ENCODE measurements around the gene MPHOSPH9. TPM values are rescaled to one million over a fixed set of nuclear protein-coding genes. Genes with fewer than 3 reads are reported as not detected.

Gene MPHOSPH9
- total RNA-seq, 1 donor from 2014 or later: 40.9 TPM

GRCh38 chr12:123107926-123108681 is 124.8 kb downstream of the MPHOSPH9 start:
- Mint-ChIP-seq H3K4me1 (no peaks in the 10 kb centered on the region), H3K4me3 (no peak overlapping the region), H3K9me3 (no peaks in the 10 kb centered on the region), H3K36me3 (no peaks in the 10 kb centered on the region), H3K27me3 (ENCODE audit: low read depth) (no peaks in the 10 kb centered on the region), H3K27ac (no peak overlapping the region)
- DNase-seq (ENCODE audit: low spot score in 2 of 2, unreplicated experiment in 2 of 2): no peak
- no peak for TF ChIP-seq CTCF (IDR thresholded peaks at IDR 0.05; ENCODE audit: unreplicated experiment)

GRCh38 chr12:123106640-123107359 is 126.1 kb downstream of the MPHOSPH9 start:
- Mint-ChIP-seq H3K9me3 (no peaks in the 10 kb centered on the region), H3K4me1 (no peaks in the 10 kb centered on the region), H3K27ac (no peak overlapping the region), H3K4me3 (no peak overlapping the region), H3K27me3 (ENCODE audit: low read depth) (no peaks in the 10 kb centered on the region), H3K36me3 (no peaks in the 10 kb centered on the region)
- no peak for DNase-seq (ENCODE audit: low spot score in 2 of 2, unreplicated experiment in 2 of 2)
- TF ChIP-seq CTCF (IDR thresholded peaks at IDR 0.05; ENCODE audit: unreplicated experiment): no peak

- no peak overlapping the region for H3K4me3 Mint-ChIP-seq
- TF ChIP-seq CTCF (IDR thresholded peaks at IDR 0.05; ENCODE audit: unreplicated experiment): no peak
- H3K27ac Mint-ChIP-seq: no peak overlapping the region
- no peaks in the 10 kb centered on the region for H3K9me3 Mint-ChIP-seq
- H3K36me3 Mint-ChIP-seq: no peaks in the 10 kb centered on the region
- H3K27me3 Mint-ChIP-seq (ENCODE audit: low read depth): no peaks in the 10 kb centered on the region
- no peaks in the 10 kb centered on the region for H3K4me1 Mint-ChIP-seq
- no peak for DNase-seq (ENCODE audit: low spot score in 2 of 2, unreplicated experiment in 2 of 2)
Observed at GRCh38 chr12:123105211-123105826, 127.6 kb downstream of the MPHOSPH9 start.

GRCh38 chr12:123104809-123105208 is 128.1 kb downstream of the MPHOSPH9 start:
- Mint-ChIP-seq H3K4me3 (no peak overlapping the region), H3K27ac (no peak overlapping the region), H3K36me3 (no peaks in the 10 kb centered on the region), H3K9me3 (no peaks in the 10 kb centered on the region), H3K27me3 (ENCODE audit: low read depth) (no peaks in the 10 kb centered on the region), H3K4me1 (no peaks in the 10 kb centered on the region)
- DNase-seq (ENCODE audit: low spot score in 2 of 2, unreplicated experiment in 2 of 2): no peak
- TF ChIP-seq CTCF (IDR thresholded peaks at IDR 0.05; ENCODE audit: unreplicated experiment): no peak

Other genes with a start within 250 kb of the MPHOSPH9 start
- 5.9 to 7.5 TPM (median 7.0 TPM) in 3 replicates for gene PITPNM2, start 82.1 kb downstream of the MPHOSPH9 start, total RNA-seq
- gene MTRFR, start 295 bp upstream of the MPHOSPH9 start, total RNA-seq: 15.3 to 16.6 TPM (median 15.7 TPM) in 3 replicates
- gene CDK2AP1, start 38.7 kb upstream of the MPHOSPH9 start, total RNA-seq: 108 to 117 TPM (median 113 TPM) in 3 replicates
- 35.0 to 38.0 TPM (median 36.2 TPM) in 3 replicates for gene SBNO1, start 131.7 kb upstream of the MPHOSPH9 start, total RNA-seq
- gene KMT5A, start 151.0 kb upstream of the MPHOSPH9 start, total RNA-seq: 36.0 to 37.6 TPM (median 37.0 TPM) in 3 replicates
- 2.4 TPM in 3 replicates for gene RILPL2, start 203.5 kb upstream of the MPHOSPH9 start, total RNA-seq
- gene SNRNP35, start 225.0 kb upstream of the MPHOSPH9 start, total RNA-seq: 25.0 to 27.7 TPM (median 25.8 TPM) in 3 replicates

Data from mesothelial cell of epicardium (in vitro differentiated cells).